PC-9 (cell line): ENCODE measurements around the gene DUSP6.

Experiments
- EZH2 ChIP-seq: fragments of 200-600 bp; sonication (generic); IDR thresholded peaks from 2 replicates; pipeline ENCODE4 v1.8.0; 2017; ENCODE audit warnings: antibody characterized with exemption, low read depth
- TF ChIP-seq, protein P1 (sequence below): fragments of 200-600 bp; sonication (generic); conservative IDR thresholded peaks from 2 replicates; pipeline ENCODE4 v1.6.1; 2017; ENCODE audit warnings: mixed run types, antibody characterized with exemption, mild to moderate bottlenecking, moderate library complexity

DNA sequence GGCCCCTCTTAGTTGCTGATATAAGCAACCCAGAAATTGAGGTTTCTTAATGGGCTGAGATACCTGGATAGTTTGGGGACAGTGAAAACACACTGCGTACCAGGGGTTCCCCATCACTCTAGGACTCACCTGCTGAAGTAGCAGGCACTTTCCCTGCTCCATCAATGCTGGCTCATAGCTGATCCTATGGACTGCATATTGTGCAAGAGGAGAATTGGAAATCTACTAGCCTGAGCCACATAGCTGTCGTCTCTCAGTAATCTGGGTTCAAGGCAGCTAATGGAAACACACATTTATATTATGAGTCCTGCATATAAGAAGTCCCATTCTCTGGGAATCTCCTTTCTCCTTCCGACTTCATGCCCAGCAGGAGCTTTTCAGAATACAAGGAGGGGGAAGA, 7.3 kb upstream of the DUSP6 start:
- TF ChIP-seq, protein P1, sequence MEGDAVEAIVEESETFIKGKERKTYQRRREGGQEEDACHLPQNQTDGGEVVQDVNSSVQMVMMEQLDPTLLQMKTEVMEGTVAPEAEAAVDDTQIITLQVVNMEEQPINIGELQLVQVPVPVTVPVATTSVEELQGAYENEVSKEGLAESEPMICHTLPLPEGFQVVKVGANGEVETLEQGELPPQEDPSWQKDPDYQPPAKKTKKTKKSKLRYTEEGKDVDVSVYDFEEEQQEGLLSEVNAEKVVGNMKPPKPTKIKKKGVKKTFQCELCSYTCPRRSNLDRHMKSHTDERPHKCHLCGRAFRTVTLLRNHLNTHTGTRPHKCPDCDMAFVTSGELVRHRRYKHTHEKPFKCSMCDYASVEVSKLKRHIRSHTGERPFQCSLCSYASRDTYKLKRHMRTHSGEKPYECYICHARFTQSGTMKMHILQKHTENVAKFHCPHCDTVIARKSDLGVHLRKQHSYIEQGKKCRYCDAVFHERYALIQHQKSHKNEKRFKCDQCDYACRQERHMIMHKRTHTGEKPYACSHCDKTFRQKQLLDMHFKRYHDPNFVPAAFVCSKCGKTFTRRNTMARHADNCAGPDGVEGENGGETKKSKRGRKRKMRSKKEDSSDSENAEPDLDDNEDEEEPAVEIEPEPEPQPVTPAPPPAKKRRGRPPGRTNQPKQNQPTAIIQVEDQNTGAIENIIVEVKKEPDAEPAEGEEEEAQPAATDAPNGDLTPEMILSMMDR = no peak
- no peak for TF ChIP-seq EZH2
